Psoas muscle (tissue), 8 donors: ENCODE data around the gene ZRANB3. TPM values are rescaled to one million over a fixed set of nuclear protein-coding genes. Genes with fewer than 3 reads are reported as not detected.

Experiments
- ATAC-seq, 4 donors: fragments of 200-7000 bp; cut with Tn5 transposase; one replicate each; pipeline ENCODE4 v1.9.1; 2020; ENCODE audit warnings: moderate library complexity in 3 of 4, mild to moderate bottlenecking in 2 of 4
- DNase-seq, 2 donors: peaks; one replicate each; pipeline ENCODE4 v3.0.0-alpha.2; 2020
- H3K27ac ChIP-seq: fragments of 200-600 bp; one replicate; pipeline ENCODE4 v1.8.0; 2022
- H3K27me3 ChIP-seq, 3 donors: fragments of 200-600 bp in 1 of 3; one replicate each; pipeline versions ENCODE4 v1.6.1 to v1.8.0; 2013 to 2022; ENCODE audit warnings: low read length in 2 of 3, mild to moderate bottlenecking in 2 of 3, moderate library complexity in 1 of 3; ENCODE audit not compliant: insufficient read depth in 3 of 3
- H3K36me3 ChIP-seq, 2 donors: fragments of 200-600 bp in 1 of 2; one replicate each; pipeline versions ENCODE4 v1.6.1 to v1.8.0; 2013 to 2022; ENCODE audit warnings: low read depth in 1 of 2, mild to moderate bottlenecking in 1 of 2, moderate library complexity in 1 of 2; ENCODE audit not compliant: insufficient read depth in 1 of 2
- H3K4me1 ChIP-seq: fragments of 200-600 bp; one replicate; pipeline ENCODE4 v1.8.0; 2022
- H3K4me3 ChIP-seq: fragments of 200-600 bp; one replicate; pipeline ENCODE4 v1.8.0; 2022; ENCODE audit warnings: mild to moderate bottlenecking
- H3K9me3 ChIP-seq: fragments of 200-600 bp; one replicate; pipeline ENCODE4 v1.8.0; 2022
- CTCF ChIP-seq: fragments of 200-600 bp; IDR thresholded peaks from one replicate; pipeline ENCODE4 v1.8.0; 2022; ENCODE audit warnings: antibody characterized with exemption
- WGBS, 3 donors: extraction: QIAGEN DNeasy Blood & Tissue Kit; methylation state at CpG; one replicate each; pipeline versions ENCODE4 v1.1.6 to v1.1.7; 2013; 5-methylcytosine and 5-hydroxymethylcytosine counted together
- intact Hi-C, 2 donors: fragments of 100-400 bp; cut with DNase I; formaldehyde crosslinking; loops; one replicate each; pipeline versions ENCODE4 v1.11.0 to v1.14.2; 2022
- polyA plus RNA-seq, 3 donors: library from polyadenylated mRNA; stranded (reverse); fragments of 200-250 nt; gene quantifications; one replicate each; pipeline ENCODE4 v1.2.3, GENCODE V29; 2013
- total RNA-seq, 4 donors: library from RNA; stranded (reverse); fragmentation: NEBNext Ultra II Directional in 2 of 4; extraction: Animal tissue kit (Norgen Biotek cat#: 25700) in 2 of 4; gene quantifications; one replicate each; pipeline versions ENCODE4 v1.2.1 to v1.2.4, GENCODE V29; 2021 to 2023
- donor health status: healthy with polysubstance abuse.
- donor health status: DM: no; HTN: no; CAD: no; lungs with moderate emphysema.
- donor health status: Bipolar disorder and iron deficiency.
- donor health status: healthy.
- donor health status: DM: yes; HTN: yes; CAD: no.
- donor health status: DM: no; HTN: no; CAD: no.
- donor health status: DM: no; HTN: no; CAD: no.
- donor health status: DM: yes; HTN: yes; CAD: no.

The ZRANB3 gene
- total and polyA plus RNA-seq, 7 donors, result 1.3 to 6.4 (median 4.0) TPM

- Histone ChIP-seq H3K27ac (no peak overlapping the region), H3K4me3 (no peak overlapping the region), H3K36me3 (peaks cover 6 to 96% of the 10 kb centered on the region in 2 donors), H3K27me3 (no peaks in the 10 kb centered on the region), H3K4me1 (no peaks in the 10 kb centered on the region), H3K9me3 (no peaks in the 10 kb centered on the region)
- intact Hi-C loops, result loop anchor here (5.0 to 10.0 kb wide), 2 partner anchors 37 to 471 kb away; no protein-coding TSS in a partner anchor
- no peak for TF ChIP-seq CTCF
- DNase-seq, result no peak
- 89 to 94% (median 91%) methylated on average over 5 of the region's 5 CpGs for WGBS, 3 donors
- no peak for ATAC-seq
Observed at GRCh38 chr2:135163901-135164300, 367.1 kb downstream of the ZRANB3 start.

DNA sequence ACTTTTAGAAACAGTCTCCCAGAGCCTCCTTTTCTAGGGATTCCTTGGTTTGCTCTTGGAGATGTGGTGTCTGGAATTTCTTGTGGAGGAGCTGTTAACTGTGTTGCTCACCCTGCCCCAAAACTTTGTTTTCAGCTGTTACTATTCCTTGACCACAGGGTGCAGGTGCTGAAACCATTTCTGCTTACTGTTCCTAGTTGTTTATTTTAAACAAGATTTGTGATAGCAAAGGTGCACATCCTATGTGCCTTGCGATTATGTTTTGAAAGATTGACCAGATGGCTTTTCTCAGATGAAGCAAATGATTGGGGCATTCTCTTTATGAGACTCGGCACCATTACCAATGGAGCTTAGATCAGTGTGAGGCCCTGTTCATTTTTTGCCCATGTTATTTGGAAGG is 367.7 kb downstream of the ZRANB3 start:
- no peaks in the 10 kb centered on the region for H3K27me3 ChIP-seq
- ATAC-seq (no peak), DNase-seq (no peak)
- H3K36me3 ChIP-seq, result peaks cover 0 to 96% of the 10 kb centered on the region in 2 donors
- intact Hi-C loops, result loop anchor here (5.0 to 10.0 kb wide), 2 partner anchors 36 to 471 kb away; no protein-coding TSS in a partner anchor
- no peaks in the 10 kb centered on the region for H3K9me3 ChIP-seq
- 87 to 93% (median 90%) methylated on average over 2 of the region's 2 CpGs for WGBS, 3 donors
- no peak overlapping the region for H3K4me3 ChIP-seq
- no peak for TF ChIP-seq CTCF
- no peaks in the 10 kb centered on the region for H3K4me1 ChIP-seq
- no peak overlapping the region for H3K27ac ChIP-seq

DNA sequence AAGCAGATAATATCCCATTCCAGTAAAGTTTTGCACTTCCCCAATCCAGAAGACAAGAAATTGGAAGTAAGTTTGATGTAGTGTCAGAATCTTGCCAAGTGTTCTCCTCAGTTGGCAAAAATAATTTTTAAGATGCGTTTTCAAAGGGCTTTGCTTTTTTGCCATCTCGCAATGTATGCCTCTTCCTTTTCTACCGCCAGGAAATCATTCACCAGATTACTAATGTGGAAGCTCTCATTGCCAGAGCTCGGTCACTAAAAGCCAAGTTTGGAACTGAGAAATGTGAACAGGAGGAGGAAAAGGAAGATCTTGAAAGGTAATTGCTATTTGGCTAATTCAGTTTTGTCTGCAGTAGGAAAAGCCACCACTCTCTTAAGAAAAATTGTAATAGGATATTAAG is 368.2 kb downstream of the ZRANB3 start:
- Histone ChIP-seq H3K27ac (no peak overlapping the region), H3K36me3 (peaks cover 0 to 96% of the 10 kb centered on the region in 2 donors), H3K4me3 (no peak overlapping the region), H3K27me3 (no peaks in the 10 kb centered on the region), H3K9me3 (no peaks in the 10 kb centered on the region), H3K4me1 (no peaks in the 10 kb centered on the region)
- no peak for TF ChIP-seq CTCF
- ATAC-seq (no peak), DNase-seq (no peak)
- WGBS, 3 donors, result 72 to 75% (median 75%) methylated on average over 4 of the region's 4 CpGs
- intact Hi-C loops, result loop anchor here (5.0 to 10.0 kb wide), 2 partner anchors 35 to 472 kb away; no protein-coding TSS in a partner anchor

DNA sequence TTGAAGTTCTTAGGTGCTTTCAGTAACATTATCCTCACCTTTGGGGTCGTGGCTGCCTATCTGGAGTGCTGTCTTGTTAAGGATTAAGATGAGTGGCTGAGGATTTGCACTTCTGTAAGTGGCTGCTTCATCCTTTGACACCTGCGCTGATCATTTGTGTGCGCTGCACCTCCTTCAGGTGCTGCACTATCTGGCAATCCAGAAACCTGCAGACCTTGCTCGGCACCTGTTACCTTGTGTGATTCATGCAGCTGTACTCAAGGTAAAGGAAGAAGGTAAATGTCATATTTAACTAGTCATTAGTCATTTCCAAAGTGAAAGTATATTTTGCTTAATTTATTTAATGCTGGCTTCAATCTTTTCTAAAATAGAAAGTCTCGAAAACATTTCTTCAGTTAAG is 368.6 kb downstream of the ZRANB3 start:
- DNase-seq (no peak), ATAC-seq (no peak)
- H3K27ac ChIP-seq, result no peak overlapping the region
- intact Hi-C loops, result loop anchor here (5.0 to 10.0 kb wide), 2 partner anchors 35 to 472 kb away; no protein-coding TSS in a partner anchor
- H3K9me3 ChIP-seq, result no peaks in the 10 kb centered on the region
- 93 to 99% (median 94%) methylated on average over 5 of the region's 5 CpGs for WGBS, 3 donors
- H3K36me3 ChIP-seq, result peaks cover 0 to 96% of the 10 kb centered on the region in 2 donors
- TF ChIP-seq CTCF, result no peak
- H3K4me1 ChIP-seq, result no peaks in the 10 kb centered on the region
- H3K27me3 ChIP-seq, result no peaks in the 10 kb centered on the region
- no peak overlapping the region for H3K4me3 ChIP-seq

GRCh38 chr2:135159191-135159590 is 371.8 kb downstream of the ZRANB3 start:
- ATAC-seq (no peak), DNase-seq (no peak)
- Histone ChIP-seq H3K9me3 (no peaks in the 10 kb centered on the region), H3K36me3 (peaks cover 0 to 96% of the 10 kb centered on the region in 2 donors), H3K4me3 (no peak overlapping the region), H3K27me3 (no peaks in the 10 kb centered on the region), H3K4me1 (no peaks in the 10 kb centered on the region), H3K27ac (no peak overlapping the region)
- WGBS, 3 donors, result 96 to 98% (median 97%) methylated on average over 2 of the region's 2 CpGs
- no peak for TF ChIP-seq CTCF
- intact Hi-C loops, result loop anchor here (10.0 kb wide), 2 partner anchors 586 to 606 kb away; partner anchors contain the start of gene UBXN4 (in 1 of the 2)
